GM10266 (cell line): ENCODE data around the gene SPOPL.
"Not testable (repeated sequence)": the region's sequence is repeated elsewhere in the genome, so short reads cannot be mapped to it uniquely, and the experiment has no call there.

Experiments used
- DNase-seq: peaks from one replicate; pipeline ENCODE4 v3.0.0; 2012; ENCODE audit errors: extremely low spot score
- CTCF ChIP-seq: IDR thresholded peaks from 2 replicates; pipeline ENCODE4 v1.5.1; 2012; ENCODE audit warnings: mild to moderate bottlenecking, low read depth; ENCODE audit not compliant: control insufficient read depth, insufficient read depth; ENCODE audit errors: missing control alignments

SPOPL gene

GRCh38 chr2:138512672-138513071 lies 11.1 kb downstream of the SPOPL start:
- DNase-seq, result no peak

GRCh38 chr2:138514173-138514572 lies 12.6 kb downstream of the SPOPL start:
- no peak for DNase-seq
- TF ChIP-seq CTCF, result no peak

More at GRCh38 chr2:138512672-138513071, 11.1 kb downstream of the SPOPL start:
- no peak for TF ChIP-seq CTCF

GRCh38 chr2:138515092-138515491 lies 13.5 kb downstream of the SPOPL start:
- no peak for TF ChIP-seq CTCF
- no peak for DNase-seq

GRCh38 chr2:138516030-138516704 lies 14.6 kb downstream of the SPOPL start:
- no peak for DNase-seq
- no peak for TF ChIP-seq CTCF

- no peak for DNase-seq
- no peak for TF ChIP-seq CTCF
These were observed 17.3 kb downstream of the SPOPL start for GRCh38 chr2:138518860-138519259.

GRCh38 chr2:138521821-138522220 lies 20.3 kb downstream of the SPOPL start:
- DNase-seq, result no peak
- TF ChIP-seq CTCF, result no peak

- TF ChIP-seq CTCF, result no peak
- DNase-seq, result peak; percentile 43
These were observed 21.0 kb downstream of the SPOPL start for GRCh38 chr2:138522556-138522955.

- not testable (repeated sequence) for DNase-seq
These were observed 21.6 kb downstream of the SPOPL start for GRCh38 chr2:138523018-138523672.

- DNase-seq, result not testable (repeated sequence)
These were observed 22.1 kb downstream of the SPOPL start for GRCh38 chr2:138523673-138524042.

GRCh38 chr2:138524353-138524752 lies 22.8 kb downstream of the SPOPL start:
- not testable (repeated sequence) for DNase-seq
